GM21423 (cell line): ENCODE measurements around the gene BAIAP2L1.

Experiments used
- ATAC-seq: cut with Tn5 transposase; IDR thresholded peaks from one replicate; pipeline ENCODE4 v1.9.1; 2021; ENCODE audit warnings: mild to moderate bottlenecking, moderate library complexity; ENCODE audit not compliant: unreplicated experiment

The BAIAP2L1 gene

GRCh38 chr7:98360221-98361130, 40.4 kb downstream of the BAIAP2L1 start:
- no peak for ATAC-seq

GRCh38 chr7:98359395-98359794, 41.5 kb downstream of the BAIAP2L1 start:
- no peak for ATAC-seq

- ATAC-seq = no peak
These were observed 42.2 kb downstream of the BAIAP2L1 start for GRCh38 chr7:98358706-98359105.

DNA sequence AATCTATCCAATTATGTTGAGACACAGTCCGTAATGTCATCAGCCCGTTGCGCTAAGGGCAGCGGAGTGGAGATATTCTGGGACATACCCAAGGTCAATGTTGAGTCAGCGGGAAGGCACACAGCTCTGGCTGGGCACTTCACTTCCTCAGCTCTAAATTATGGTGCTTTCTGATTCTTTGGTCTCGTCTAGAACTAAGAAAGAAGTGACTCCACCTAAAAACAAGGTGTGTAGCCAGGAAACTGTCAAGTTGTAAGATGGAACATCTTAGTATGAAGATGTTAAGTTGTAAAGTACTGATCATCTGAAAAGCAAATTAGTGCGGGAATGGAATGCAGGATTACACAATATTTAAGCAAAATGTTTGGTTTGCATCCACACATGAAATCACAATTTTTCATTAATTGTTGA, 43.1 kb downstream of the BAIAP2L1 start:
- ATAC-seq = no peak

DNA sequence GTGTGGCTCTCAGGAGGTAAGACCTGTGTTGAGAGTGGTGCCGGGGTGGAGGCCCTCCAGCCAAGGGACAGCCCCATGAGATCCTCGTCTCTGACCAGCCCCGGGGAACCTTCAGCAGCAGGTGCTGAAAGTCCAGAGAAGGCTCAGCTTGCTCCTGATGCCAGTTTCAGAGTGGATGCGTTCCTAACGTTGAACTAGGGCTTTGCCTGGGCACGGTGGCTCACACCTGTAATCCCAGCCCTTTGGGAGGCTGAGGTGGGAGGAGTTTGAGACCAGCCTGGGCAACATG, 45.7 kb downstream of the BAIAP2L1 start:
- no peak for ATAC-seq

DNA sequence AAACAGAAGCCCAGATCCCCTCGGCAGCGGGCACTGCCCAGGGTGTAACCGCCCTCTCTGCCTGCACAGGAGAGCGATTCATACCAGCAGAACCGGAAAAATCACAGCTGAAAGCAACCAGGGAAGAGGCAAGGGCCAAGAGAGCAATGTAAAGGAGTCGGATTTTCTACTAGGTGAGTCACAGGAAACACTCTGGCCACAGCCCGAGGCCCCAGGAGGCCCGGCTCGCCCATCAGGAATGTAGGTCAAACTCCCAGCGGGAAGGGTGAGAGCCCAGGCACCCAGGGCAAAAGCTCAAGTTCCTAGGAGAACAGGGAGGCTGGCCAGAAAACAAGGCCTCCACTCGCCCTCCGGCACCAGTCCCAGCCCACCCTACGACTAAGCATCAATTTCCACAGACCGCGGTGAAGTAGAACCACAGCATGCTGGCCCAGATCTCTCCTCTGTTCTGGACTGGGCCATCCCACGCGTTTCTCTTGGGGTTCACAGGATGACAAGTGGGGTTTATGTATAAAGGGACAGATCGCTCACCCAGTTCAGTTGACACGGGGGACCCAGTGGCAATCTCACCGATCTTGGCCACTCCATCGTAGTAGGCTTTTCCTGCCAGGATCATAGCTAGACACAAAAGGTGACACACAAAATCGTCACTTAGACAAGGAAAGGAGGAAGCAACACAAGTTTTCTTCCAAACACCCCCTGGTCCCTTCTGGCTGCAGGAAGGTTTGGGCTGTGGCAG, 46.2 kb downstream of the BAIAP2L1 start:
- ATAC-seq = no peak

DNA sequence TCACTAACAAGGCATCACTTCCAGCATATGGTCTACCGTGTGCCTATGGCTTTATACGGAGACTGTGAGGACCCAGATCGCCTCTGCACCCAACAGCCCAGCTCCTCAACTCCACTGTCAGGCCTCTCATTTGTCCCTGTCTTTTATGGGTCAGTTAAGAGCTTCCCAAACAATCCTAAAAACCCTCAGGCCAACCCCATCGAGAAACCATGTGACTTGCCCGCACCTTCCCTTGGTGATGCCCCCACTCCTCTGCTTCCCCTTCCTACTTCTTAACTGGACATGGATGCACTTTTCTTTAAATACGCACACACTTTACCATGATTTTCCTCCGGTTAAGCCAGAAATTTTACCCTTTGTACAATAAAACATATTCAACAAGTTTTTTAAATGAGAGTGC, 46.8 kb downstream of the BAIAP2L1 start:
- ATAC-seq = no peak

DNA sequence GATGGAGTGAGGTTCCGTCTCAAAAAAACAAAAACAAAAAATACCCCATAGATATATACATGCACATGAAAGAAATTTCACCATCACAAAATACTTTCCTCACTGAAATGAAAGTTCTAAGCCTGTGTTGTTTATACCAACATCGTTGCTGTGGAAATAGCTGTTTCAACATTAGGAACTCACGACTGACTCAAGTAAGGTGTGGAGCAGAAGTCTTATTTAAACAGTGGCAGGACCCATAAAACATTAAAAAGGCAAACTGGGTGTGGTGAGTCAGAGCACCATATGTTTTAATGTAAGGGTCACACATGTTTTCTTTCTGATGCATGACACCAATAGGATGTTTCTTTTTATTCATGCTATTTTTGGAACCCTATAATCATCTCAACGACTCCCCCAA, 48.3 kb downstream of the BAIAP2L1 start:
- no peak for ATAC-seq

DNA sequence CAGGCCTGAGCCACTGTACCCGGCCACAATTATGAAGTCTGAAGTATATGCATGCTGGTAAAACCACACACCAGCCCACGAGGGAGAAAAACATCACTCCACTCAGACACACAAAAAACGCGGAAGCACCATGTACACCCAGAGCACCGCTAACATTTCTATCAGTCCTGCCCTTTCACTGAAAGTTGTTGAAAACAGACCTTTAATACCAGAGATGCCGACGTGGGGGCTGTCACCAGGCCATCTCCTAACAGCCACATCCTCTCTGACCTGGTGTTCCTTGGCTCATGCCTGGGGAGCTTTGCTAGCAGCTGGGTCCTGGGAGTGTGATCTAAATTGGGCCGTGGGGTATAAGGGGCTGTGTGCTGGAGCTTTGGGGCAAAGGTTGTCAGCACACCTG, 49.8 kb downstream of the BAIAP2L1 start:
- no peak for ATAC-seq

GRCh38 chr7:98348726-98349474, 52.0 kb downstream of the BAIAP2L1 start:
- ATAC-seq = no peak

DNA sequence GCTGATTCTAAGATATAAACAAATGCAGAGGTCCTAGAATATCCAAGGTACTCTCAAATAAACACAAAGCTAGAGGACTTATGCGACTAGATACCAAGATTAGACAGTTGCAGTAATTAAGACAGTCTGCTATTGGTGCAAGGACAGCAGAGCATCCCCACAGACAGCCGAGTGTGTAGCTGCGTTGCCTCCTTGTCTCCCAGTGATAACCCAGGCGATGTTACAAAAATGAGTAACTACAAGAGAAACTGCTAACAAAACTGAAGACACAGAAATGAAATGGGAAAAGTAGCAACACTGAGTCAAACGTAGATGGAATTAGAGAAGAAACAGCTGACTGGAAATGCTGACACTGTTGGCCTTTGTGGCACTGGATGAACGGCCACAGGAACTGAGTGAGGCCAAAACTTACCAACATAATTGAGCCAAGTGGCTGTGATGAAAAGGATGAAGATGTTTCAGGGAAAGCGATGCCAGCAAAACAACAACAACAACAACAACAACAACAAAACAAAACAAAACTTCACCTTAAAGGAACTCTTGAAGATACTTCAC, 54.3 kb downstream of the BAIAP2L1 start:
- ATAC-seq = no peak

- no peak for ATAC-seq
These were observed 59.8 kb downstream of the BAIAP2L1 start for GRCh38 chr7:98341106-98341505.

GRCh38 chr7:98339043-98339442, 61.8 kb downstream of the BAIAP2L1 start:
- no peak for ATAC-seq

- no peak for ATAC-seq
These were observed 62.4 kb downstream of the BAIAP2L1 start for GRCh38 chr7:98338441-98338840.

GRCh38 chr7:98335411-98335977, 65.4 kb downstream of the BAIAP2L1 start:
- no peak for ATAC-seq

DNA sequence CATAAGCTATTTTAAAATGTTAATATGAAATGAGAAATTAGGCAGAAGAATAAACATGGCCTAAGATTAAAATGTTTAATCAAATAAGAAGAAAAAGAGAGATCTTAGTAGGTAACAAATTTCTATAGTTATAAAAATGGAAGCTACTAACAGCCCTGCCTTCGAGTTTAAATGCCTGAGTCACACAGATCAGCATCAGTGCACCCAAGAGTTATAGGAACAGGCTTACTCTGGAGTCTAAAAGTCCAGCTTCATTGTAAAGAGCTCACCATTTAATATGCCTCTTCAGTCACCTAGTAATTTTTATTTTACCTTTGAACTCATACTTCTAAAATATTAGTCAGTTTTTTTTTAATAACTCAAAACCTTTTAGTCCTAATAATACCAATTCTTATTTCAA, 66.8 kb downstream of the BAIAP2L1 start:
- ATAC-seq = no peak

- ATAC-seq = no peak
These were observed 69.9 kb downstream of the BAIAP2L1 start for GRCh38 chr7:98330926-98331529.

DNA sequence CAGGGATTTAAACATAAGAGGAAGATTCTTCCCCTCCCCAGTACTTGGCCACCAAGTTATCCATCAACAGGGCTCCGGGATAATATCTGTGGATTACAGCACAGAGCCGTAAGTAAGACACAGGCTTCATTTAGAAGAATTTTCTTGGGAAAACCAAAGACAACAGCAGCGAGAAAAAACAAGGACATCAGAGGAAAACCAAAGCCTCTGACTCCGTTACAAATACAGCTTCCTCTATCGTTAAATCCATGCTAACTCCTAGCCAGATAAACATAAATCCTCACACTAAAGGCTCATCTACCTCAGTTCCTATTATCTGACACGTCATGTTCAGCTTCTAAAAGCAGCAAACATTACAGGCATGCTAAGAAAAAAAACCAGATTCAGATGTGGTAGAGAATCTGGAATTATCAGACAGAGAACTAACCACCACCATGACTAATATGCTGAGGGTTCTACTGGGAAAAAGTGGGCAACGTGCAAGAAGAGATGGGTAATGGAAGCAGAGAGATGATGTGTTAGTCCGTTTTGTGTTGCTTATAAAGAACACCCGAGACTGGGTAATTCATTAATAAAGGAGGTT, 71.0 kb downstream of the BAIAP2L1 start:
- ATAC-seq = no peak

DNA sequence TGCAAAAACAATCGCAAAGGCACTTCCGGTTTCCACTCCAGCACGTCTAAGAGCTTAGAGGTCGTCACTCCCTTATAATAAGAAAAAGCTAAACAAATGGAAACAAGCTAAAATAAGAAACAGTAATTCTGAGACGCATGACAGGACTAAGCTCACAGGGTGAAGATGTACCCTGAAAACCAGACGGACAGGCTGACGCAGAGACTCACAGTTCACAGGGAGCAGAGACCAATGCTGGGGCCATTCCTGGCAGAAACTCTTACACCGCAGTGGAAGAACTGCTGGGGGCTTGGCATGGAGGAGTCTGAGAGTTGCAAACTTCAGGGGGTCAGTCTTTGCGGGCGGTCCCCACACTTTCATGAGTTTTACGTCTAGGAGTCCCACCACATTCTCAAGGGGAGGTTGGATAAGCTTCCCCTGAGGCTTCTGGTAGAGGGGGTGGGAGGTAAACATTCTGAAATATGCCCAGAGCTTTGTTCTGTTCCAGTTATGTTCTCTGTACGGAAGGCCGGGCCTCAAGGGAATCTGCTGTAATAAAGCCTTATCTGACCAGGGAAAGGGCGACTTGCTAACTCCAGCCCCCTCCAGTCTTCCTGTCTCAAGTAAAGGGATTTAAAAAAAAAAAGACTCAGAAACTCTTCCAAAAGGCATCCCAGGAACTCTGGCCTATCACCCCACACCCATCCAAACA, 71.6 kb downstream of the BAIAP2L1 start:
- ATAC-seq = no peak

- ATAC-seq = no peak
These were observed 76.1 kb downstream of the BAIAP2L1 start for GRCh38 chr7:98324782-98325181.
